Suppressor macrophage treated with lipopolysaccharide for 1 hour (primary cell): ENCODE results near the gene GRIN3B.

ENCODE experiments used
- DNase-seq, 3 donors: peaks; one replicate each; pipeline ENCODE4 v3.0.0-alpha.2; 2020 to 2022

GRIN3B gene

DNA sequence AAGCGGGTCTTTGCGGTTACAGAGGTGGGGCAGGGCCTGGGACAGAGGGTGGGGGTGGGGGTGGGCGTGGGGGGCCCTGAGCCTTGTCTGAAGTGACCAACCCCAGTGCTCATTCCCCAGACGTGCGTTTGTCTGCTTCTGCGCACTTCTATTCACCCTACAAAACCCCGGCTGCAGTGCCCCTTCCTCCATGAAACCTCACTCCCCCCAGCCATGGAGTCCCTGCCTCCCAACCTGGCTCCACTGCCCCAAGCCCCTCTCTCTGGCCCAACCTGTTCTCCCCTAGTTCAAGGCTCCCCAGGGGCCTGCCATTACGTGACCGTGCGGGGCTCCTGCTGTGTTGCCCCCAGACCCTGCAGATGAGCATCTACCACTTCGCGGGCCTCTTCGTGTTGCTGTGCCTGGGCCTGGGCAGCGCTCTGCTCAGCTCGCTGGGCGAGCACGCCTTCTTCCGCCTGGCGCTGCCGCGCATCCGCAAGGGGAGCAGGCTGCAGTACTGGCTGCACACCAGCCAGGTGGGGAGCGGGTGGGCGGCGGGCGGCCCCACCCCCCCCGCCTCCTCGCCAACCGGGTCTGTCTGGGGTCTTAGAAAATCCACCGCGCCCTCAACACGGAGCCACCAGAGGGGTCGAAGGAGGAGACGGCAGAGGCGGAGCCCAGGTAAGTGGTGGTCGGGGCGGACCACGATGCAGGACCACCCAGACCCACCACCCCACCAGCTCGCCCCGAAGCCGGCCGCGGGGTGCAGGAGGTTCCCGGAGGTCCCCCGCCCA, 8.2 kb downstream of the GRIN3B start:
- DNase-seq, result no peak

DNA sequence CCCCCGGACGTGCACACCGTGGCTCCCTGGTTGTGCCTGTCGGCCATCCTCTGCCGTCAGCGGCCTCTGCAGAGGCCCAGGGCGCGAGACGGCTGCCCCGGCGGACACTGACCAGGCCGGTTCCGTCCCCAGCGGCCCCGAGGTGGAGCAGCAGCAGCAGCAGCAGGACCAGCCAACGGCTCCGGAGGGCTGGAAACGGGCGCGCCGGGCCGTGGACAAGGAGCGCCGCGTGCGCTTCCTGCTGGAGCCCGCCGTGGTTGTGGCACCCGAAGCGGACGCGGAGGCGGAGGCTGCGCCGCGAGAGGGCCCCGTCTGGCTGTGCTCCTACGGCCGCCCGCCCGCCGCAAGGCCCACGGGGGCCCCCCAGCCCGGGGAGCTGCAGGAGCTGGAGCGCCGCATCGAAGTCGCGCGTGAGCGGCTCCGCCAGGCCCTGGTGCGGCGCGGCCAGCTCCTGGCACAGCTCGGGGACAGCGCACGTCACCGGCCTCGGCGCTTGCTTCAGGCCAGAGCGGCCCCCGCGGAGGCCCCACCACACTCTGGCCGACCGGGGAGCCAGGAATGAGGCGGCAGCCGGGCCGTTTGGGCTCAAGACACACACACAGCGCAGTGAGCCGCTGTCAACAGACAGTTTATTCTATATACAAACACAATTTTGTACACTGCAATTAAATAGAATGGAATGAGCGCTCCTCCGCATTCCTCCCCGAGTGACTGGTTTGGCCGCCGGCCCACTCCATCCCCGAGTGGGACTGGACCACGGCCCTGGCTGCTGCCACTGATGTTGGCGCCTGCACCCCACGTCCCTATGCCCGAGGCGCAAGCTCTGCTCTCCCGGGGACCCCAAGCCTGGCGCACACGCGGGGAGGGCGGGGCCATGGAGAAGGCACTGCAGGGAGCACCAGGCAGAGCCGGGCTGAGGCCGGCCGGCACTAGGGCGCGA, 9.1 kb downstream of the GRIN3B start:
- DNase-seq, result no peak

DNA sequence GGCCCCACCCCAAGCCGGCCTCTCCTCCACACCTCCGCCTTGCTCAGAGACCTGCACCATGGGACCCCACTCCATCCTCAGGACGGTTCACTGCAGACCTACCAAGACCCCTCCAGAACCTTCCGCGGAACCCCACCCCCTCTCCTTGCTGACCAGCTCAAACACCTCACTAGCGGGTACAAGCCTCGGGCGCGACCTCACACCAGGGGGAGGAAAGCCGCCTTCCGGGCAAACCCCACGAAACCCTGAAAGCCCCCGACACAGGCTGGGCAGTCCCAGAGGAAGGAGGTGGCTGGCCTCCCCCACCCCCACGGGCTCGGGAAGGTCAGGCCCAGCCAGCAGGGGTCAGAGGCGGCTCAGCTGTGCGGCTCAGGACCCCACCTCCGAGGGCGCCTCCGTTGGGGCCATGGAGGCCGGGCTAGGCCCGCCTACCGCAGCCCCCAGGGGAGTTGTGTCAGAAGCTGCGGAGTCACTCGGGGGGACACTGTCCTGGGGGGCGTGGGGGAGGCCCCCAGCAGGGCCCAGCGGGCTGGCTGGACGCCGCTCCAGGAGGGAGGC, 9.8 kb downstream of the GRIN3B start:
- DNase-seq, result peak in 1 of 3 donors; percentile 21

DNA sequence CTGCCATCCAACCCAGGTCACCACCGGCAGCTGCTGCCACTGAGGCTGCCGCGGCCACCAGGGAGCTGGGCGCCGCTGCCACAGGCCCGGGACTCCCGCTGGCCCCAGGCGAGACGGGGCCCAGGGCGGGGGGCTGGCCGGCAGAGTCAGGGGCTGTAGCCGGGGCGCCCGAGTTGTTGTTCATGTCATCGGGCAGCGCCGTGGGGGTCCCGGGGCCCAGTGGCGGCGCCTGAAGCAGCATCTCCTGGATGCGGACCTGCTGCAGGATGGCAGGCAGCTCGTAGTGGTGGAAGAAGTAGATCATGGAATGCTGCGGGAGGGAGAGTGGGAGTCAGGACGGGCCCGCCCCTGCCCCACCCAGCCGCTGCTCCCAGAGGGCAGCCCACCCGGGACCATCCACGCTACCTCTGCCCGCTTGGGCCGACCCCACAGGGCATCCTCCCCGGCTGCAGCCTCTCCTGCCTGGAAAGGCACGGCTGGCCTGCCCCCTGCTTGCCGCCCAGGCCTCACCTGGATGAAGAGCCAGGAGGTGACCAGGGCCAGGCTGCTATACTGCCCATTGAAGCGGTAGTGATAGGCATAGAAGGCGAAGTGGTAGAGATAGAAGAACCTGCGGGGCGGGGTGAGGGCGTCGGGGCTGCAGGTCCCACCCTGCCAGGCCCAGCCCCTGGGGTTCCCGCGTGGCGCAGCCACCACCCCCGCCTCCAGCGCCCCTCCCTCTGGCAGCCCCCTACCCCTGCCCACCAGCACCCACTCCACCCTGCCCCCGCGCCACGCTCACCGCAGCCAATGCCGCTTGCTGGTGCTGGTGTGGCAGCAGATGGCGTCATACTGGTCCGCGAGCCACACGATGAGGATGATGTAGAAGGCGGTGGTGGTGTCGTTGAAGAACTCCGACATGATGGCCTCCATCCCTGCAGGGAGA, 10.6 kb downstream of the GRIN3B start:
- no peak for DNase-seq

DNA sequence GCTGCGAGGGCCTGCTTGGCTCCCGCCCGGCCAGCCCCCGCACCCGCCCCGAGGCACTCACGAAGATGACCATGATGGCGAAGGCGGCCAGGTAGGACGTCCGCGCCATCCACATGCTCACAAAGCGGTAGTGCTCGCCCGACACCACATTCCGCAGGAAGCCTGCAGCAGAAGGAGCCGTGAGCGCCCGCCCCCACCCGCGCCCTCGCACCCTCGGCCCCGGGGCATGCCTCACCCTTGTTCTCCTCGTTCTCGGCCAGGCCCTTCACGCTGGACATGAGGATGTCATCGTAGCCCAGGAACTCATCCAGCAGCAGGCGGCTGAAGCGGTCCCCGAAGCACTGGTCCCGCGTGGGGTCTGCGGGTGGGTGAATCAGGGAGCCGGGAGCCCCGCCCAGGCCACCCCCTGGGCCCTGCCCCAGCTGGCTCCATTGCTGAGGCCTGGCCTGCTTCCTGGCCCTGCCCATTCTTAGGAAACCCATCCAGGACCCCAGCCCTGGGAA, 11.7 kb downstream of the GRIN3B start:
- no peak for DNase-seq

DNA sequence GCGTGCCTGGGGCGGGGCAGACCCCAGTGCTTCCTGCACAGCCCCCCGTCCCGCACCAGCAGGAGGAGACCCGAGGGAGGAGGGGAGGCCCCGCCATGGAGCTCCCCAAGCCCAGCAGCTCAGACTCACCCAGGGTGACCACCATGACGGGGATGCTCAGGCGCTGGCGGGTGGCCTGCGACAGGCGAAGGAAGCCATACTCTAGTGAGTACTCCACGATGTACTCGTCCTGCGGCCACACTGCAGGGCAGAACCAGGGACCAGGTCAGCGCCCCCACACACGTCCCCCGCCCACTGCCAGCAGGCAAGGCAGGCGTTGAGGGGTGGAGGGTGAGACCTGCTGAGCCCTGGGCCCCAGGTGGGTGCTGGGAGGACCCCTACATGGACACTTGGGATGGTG, 12.1 kb downstream of the GRIN3B start:
- DNase-seq, result no peak

GRCh38 chr19:1013218-1013617, 13.0 kb downstream of the GRIN3B start:
- no peak for DNase-seq

- DNase-seq, result no peak
These were observed 14.2 kb downstream of the GRIN3B start for GRCh38 chr19:1014161-1015060.

GRCh38 chr19:1015061-1015781, 15.0 kb downstream of the GRIN3B start:
- DNase-seq, result no peak

GRCh38 chr19:1015782-1016646, 15.8 kb downstream of the GRIN3B start:
- no peak for DNase-seq

GRCh38 chr19:1016647-1017114, 16.5 kb downstream of the GRIN3B start:
- DNase-seq, result no peak

- peak in 1 of 3 donors; percentile 28 for DNase-seq
These were observed 17.1 kb downstream of the GRIN3B start for GRCh38 chr19:1017115-1017905.

DNA sequence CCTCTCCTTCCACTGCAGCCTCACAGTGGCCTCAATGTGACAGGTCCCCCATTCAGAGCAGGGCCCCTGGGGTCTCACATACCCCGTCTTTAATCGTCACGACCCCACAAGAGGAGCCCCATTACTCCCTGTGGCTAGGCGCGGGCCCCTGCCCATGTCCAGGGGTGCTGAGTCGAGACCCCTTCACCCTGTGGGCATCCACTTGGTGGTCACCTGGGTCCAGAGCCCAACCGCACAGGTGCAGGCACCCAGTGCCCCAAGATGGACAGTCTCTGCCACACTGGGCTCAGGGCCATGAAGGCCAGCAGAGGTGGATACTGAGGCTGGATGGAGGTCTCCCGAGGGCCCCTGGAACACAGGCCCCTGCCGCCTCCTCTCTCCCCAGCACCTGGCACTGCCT, 17.7 kb downstream of the GRIN3B start:
- DNase-seq, result no peak

DNA sequence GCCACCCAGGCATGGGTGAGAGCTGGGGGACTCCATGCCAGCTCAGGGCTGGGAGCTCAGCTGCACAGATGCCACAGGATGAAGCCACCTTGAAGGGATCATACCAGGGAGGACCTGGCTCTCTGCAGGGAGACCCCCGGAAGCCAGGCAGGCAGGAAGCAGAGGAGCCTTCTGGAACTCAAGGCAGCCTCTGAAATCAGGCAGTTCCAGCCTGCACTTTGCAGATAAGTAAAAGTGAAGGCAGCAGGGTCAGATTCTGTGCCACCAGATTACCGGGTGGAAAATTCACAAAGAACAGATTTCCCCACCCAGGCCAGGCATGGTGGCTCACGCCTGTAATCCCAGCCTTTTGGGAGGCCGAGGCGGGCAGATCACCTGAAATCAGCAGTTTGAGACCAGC, 18.2 kb downstream of the GRIN3B start:
- no peak for DNase-seq

- DNase-seq, result no peak
These were observed 18.9 kb downstream of the GRIN3B start for GRCh38 chr19:1018932-1019615.

DNA sequence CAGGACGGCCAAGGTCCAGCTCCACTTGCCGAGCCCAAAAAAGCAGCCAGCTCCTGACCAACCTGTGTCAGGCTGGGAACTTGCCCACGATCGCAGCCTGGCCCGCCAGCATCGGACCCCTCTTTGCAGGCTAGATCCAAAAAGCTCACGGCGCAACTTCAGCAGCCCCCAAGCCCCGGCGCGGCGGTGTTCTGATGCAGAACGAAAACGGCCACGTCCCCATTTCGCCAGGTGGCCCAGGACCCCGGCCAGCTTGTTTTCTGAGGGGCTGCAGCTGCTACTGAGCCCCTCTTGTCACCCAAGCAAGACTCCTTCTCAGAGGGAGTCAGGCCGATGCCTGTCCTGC, 19.4 kb downstream of the GRIN3B start:
- no peak for DNase-seq

DNA sequence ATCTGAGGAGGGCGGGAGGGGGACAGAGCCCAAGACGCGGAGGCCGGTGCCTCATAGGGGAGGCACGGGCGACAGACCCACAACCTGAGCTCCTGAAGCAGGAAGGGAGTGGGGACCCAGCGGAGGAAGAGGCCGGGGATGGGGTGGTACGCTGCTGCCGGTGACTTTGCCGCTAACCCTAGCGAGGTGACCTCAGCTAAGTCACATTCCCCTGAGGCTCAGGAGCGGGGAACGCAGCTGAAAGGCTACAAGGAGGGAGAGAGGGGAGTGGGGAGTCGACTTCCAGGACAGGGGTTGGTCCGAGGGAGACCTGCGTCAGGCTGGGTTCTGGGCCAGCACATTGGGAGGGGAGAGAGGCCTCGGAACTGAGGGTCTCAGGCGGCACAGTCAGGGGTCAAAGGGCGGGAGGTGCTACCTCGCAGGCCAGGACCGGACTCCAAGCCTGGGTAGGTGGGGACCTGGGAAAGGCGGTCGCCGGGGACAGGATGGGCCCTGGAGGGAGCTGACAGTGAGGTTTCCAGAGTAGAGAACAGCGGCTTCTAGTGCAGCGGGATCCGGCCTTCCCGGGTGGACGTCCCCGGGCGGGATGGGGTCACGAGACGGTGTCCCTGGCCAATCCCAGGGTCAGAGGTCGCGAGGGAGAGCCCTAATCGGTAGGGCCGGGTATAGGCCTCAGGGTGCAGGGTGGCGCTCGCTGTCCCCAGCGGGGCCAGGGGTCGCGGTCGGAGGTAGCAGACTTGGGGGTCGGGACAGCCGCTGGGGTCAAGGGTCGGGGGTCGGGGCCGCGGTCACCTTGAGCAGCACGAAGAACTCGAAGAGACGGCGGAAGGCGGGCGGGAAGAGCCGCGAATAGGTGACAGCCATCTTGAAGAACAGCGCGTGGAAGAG, 20.0 kb downstream of the GRIN3B start:
- DNase-seq, result peak in 2 of 3 donors; percentile 32 to 70
